HG02970 (cell line): ENCODE data around the gene TNNT2.

Source experiments
- ATAC-seq: cut with Tn5 transposase; IDR thresholded peaks from one replicate; pipeline ENCODE4 v1.9.1; 2021; ENCODE audit warnings: mild to moderate bottlenecking, moderate library complexity, moderate number of reproducible peaks; ENCODE audit not compliant: unreplicated experiment, low FRiP score

Gene TNNT2

GRCh38 chr1:201358596-201358995 is 18.9 kb downstream of the TNNT2 start:
- no peak for ATAC-seq

GRCh38 chr1:201357636-201358348 is 19.7 kb downstream of the TNNT2 start:
- ATAC-seq = no peak

GRCh38 chr1:201357211-201357610 is 20.3 kb downstream of the TNNT2 start:
- no peak for ATAC-seq

- no peak for ATAC-seq
Measured at GRCh38 chr1:201356701-201357100, 20.8 kb downstream of the TNNT2 start.

GRCh38 chr1:201356236-201356635 is 21.2 kb downstream of the TNNT2 start:
- ATAC-seq = no peak

- ATAC-seq = no peak
Measured at GRCh38 chr1:201355471-201355870, 22.0 kb downstream of the TNNT2 start.

- ATAC-seq = no peak
Measured at GRCh38 chr1:201354901-201355295, 22.6 kb downstream of the TNNT2 start.

GRCh38 chr1:201354151-201354900 is 23.2 kb downstream of the TNNT2 start:
- ATAC-seq = no peak

- ATAC-seq = no peak
Measured at GRCh38 chr1:201353186-201353940, 24.1 kb downstream of the TNNT2 start.

GRCh38 chr1:201351617-201352016 is 25.9 kb downstream of the TNNT2 start:
- no peak for ATAC-seq

GRCh38 chr1:201350884-201351283 is 26.6 kb downstream of the TNNT2 start:
- no peak for ATAC-seq

- ATAC-seq = no peak
Measured at GRCh38 chr1:201350361-201350725, 27.1 kb downstream of the TNNT2 start.

GRCh38 chr1:201349092-201349491 is 28.4 kb downstream of the TNNT2 start:
- ATAC-seq = no peak

GRCh38 chr1:201348211-201348566 is 29.3 kb downstream of the TNNT2 start:
- ATAC-seq = no peak

- no peak for ATAC-seq
Measured at GRCh38 chr1:201347498-201348210, 29.8 kb downstream of the TNNT2 start.

GRCh38 chr1:201346987-201347386 is 30.5 kb downstream of the TNNT2 start:
- no peak for ATAC-seq

- no peak for ATAC-seq
Measured at GRCh38 chr1:201346337-201346939, 31.0 kb downstream of the TNNT2 start.

- no peak for ATAC-seq
Measured at GRCh38 chr1:201345081-201345355, 32.5 kb downstream of the TNNT2 start.

GRCh38 chr1:201344206-201345080 is 33.0 kb downstream of the TNNT2 start:
- no peak for ATAC-seq

- ATAC-seq = no peak
Measured at GRCh38 chr1:201341377-201341776, 36.1 kb downstream of the TNNT2 start.
